AG10803 (cell line): ENCODE data around the gene PHOSPHO2.

Experiments used
- DNase-seq: peaks from one replicate; pipeline ENCODE4 v3.0.0; 2010; ENCODE audit warnings: low read depth
- H3K4me3 ChIP-seq: 2 replicates; pipeline ENCODE4 v1.5.1; 2011; ENCODE audit warnings: mild to moderate bottlenecking, low read length, control low read depth
- TF ChIP-seq, protein P1 (sequence below): conservative IDR thresholded peaks from 2 replicates; pipeline ENCODE4 v1.5.1; 2011; ENCODE audit warnings: mild to moderate bottlenecking, low read length, control low read depth, inconsistent platforms

Gene PHOSPHO2, protein sequence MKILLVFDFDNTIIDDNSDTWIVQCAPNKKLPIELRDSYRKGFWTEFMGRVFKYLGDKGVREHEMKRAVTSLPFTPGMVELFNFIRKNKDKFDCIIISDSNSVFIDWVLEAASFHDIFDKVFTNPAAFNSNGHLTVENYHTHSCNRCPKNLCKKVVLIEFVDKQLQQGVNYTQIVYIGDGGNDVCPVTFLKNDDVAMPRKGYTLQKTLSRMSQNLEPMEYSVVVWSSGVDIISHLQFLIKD

DNA sequence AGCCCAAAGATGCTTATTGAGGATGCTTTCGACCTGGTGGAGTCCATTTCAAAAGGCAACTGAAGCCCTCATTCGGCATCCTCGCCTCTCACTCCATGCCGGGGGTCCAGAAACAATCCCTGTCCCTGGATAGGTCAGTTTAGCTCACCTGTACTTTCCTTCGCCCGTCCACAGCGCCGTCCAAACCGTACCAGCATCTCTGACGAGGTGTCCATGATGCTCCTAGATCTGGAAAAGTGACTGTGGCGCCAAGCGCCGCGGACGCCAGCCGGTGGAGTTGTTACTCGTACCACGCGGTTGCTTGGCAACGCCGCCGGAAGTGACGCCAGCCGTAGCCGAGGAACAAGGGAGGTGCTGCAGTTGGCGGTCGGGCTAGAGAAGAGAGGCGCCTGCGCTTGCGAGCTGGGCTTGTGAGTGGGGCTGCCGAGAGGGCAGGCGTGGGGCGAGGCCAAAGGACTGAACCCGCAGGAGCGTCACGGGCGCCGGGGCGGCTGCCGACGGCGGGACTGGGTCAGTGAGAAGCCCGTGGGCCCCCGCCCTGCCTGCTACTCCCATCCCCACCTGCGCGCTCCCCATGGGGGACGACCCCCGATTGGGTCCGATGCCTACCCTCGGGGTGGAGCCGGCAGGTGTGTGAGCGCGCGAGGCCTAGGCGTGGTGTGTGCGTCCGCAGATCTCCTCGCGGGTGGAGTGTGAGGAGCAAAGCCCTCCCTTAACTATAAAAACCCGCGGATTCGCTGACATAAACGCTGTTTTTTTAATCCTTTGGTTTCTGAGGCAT lies at the start of gene PHOSPHO2, which contains the start of gene CFAP210:
TSS of gene PHOSPHO2 (plus strand) at position 357 of the 781 bp plus-strand sequence. CDS start 6,503 bp downstream, outside the sequence.
TSS of gene CFAP210 (minus strand) at position 293 of the 781 bp plus-strand sequence. CDS start at position 215, 78 bp downstream.
- DNase-seq, result peak; percentile 97
- peak within 1 kb of the TSS; percentile 90 for H3K4me3 ChIP-seq
- TF ChIP-seq, protein P1, sequence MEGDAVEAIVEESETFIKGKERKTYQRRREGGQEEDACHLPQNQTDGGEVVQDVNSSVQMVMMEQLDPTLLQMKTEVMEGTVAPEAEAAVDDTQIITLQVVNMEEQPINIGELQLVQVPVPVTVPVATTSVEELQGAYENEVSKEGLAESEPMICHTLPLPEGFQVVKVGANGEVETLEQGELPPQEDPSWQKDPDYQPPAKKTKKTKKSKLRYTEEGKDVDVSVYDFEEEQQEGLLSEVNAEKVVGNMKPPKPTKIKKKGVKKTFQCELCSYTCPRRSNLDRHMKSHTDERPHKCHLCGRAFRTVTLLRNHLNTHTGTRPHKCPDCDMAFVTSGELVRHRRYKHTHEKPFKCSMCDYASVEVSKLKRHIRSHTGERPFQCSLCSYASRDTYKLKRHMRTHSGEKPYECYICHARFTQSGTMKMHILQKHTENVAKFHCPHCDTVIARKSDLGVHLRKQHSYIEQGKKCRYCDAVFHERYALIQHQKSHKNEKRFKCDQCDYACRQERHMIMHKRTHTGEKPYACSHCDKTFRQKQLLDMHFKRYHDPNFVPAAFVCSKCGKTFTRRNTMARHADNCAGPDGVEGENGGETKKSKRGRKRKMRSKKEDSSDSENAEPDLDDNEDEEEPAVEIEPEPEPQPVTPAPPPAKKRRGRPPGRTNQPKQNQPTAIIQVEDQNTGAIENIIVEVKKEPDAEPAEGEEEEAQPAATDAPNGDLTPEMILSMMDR, result no peak

DNA sequence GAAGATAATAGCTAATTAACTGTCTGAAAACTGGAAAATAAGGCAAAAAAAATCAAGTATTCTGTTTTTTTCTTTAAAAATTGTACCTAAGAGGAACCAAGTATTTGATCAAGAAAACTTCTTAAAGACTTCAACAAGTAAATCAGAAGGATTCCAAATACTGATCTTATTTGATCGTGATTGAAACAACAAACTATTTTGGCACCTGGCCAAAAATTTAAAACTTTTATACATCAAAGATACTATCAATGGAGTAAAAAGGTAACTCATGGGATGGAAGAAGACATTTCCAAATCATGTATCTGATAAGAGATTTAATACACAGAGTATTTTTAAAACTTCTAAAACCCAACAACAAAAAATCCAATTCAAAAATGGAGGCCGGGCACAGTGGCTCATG lies 46.8 kb upstream of the PHOSPHO2 start:
- no peak for DNase-seq
- TF ChIP-seq, protein P1, result no peak
- H3K4me3 ChIP-seq, result no peak overlapping the region

DNA sequence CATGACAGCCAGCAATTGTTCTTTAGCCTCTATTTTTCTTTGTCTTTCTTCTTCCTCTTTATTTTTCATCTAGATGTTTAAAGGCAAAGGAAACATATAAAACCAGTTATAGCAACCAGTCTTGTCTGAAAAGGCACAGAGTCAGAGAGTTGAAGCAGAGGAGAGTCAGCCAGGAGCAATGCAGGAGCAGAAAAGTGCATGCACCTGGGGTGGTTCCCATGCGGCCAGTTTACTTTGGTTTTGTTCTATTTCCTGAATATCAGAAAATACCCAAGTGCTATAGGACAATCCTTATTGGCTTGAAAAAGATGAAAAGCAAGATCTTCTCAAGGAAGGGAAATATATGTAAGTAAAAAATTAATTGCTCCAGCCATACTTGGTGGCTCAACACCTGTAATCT lies 45.0 kb upstream of the PHOSPHO2 start:
- no peak for DNase-seq
- TF ChIP-seq, protein P1, result no peak
- no peak overlapping the region for H3K4me3 ChIP-seq

DNA sequence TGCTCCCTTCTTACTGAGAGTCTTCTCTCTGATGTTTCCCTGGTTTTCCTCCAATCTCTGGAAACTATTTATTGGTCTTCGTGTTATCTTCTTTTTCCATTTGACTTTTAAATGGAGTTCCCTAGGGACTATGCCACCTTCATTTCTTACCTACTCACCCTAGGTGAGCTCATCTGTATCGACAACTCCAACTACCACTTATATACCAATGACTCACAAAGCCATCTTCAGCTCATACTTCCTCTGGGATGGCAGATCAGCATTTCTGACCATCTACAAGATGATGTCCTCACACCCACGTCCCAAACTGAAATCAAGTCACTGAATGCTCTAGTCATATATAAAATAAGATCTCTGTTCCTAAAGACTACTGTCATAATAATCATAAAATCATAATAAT lies 40.6 kb upstream of the PHOSPHO2 start:
- H3K4me3 ChIP-seq, result no peak overlapping the region
- TF ChIP-seq, protein P1, result no peak
- DNase-seq, result no peak

DNA sequence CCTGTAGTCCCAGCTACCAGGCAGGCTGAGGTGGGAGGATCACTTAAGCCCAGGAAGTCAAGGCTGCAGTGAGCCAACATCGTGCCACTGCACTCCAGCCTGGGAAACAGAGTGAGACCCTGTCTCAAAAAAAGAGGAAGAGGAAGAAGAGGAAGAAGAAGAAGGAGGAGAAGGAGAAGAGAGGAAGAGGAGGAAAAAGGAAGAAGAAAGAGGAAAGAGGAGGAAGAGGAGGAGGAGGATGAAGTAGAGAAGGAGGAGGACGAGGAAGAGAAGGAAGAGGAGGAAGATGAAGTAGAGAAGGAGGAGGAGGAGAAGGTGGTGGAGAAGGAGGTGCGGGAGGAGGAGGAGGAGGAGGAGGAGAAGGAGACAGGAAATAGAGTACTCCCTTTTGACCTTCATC lies 38.1 kb upstream of the PHOSPHO2 start:
- H3K4me3 ChIP-seq, result no peak overlapping the region
- no peak for DNase-seq
- TF ChIP-seq, protein P1, result no peak

DNA sequence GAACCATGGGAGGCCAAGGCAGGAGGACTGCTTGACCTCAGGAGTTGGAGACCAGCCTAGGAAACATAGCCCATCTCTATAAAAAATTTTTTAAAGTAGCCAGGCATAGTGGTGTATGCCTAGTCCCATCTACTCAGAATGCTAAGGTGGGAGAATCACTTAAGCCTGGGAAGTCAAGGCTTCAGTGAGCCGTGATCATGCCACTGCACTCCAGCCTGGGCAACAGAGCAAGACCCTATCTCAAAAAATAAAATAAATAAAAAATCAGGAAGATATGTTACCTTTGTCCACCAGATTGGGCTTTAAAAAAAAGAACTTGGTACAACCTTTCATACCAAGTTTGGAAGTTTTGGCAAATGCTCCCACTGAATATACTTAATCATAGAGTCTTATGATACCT lies 35.4 kb upstream of the PHOSPHO2 start:
- H3K4me3 ChIP-seq, result no peak overlapping the region
- TF ChIP-seq, protein P1, result no peak
- no peak for DNase-seq

DNA sequence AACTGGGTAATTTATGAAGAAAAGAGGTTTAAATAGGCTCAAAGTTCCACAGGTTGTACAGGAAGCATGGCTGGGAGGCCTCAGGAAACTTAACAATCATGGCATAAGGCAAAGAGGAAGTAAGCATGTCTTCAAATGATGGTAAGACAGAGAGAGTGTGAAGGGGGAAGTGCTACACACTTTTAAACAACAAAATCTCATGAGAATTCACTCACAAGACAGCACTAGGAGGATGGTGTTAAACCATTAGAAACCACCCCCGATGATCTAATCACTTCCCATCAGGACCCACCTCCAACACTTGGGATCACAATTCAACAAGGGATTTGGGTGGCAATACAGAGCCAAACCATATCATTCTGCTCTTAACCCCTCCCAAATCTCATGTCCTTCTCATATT lies 34.9 kb upstream of the PHOSPHO2 start:
- TF ChIP-seq, protein P1, result no peak
- no peak for DNase-seq
- H3K4me3 ChIP-seq, result no peak overlapping the region
